OCI-LY3 (cell line): ENCODE data around the gene LHFPL2.
"Not testable (repeated sequence)": the region's sequence is repeated elsewhere in the genome, so short reads cannot be mapped to it uniquely, and the experiment has no call there.

Source experiments
- H2AFZ ChIP-seq: fragments of 200-600, 300-600 bp; shearing (Covaris generic); 2 replicates; pipeline ENCODE4 v1.6.0; 2014; ENCODE audit warnings: antibody characterized with exemption, low read depth, low read length
- H3K27ac ChIP-seq: fragments of 200-600, 300-600 bp; sonication (generic); 2 replicates; pipeline ENCODE4 v1.5.1; 2014; ENCODE audit warnings: mild to moderate bottlenecking, low read length, moderate library complexity, mixed read lengths
- H3K27me3 ChIP-seq: fragments of 200-600, 300-600 bp; sonication (generic); 2 replicates; pipeline ENCODE4 v1.6.1; 2014; ENCODE audit warnings: low read depth, low read length, mixed read lengths
- H3K36me3 ChIP-seq: fragments of 200-600, 300-600 bp; sonication (generic); replicated peaks from 2 replicates; pipeline ENCODE3; 2014; ENCODE audit warnings: low read depth, low read length, mixed read lengths
- H3K4me1 ChIP-seq: fragments of 300-600, 200-600 bp; sonication (generic); 2 replicates; pipeline ENCODE4 v1.6.1; 2014; ENCODE audit warnings: low read length, mixed read lengths
- H3K4me2 ChIP-seq: fragments of 200-600, 300-600 bp; sonication (generic); 2 replicates; pipeline ENCODE4 v1.6.1; 2014; ENCODE audit warnings: low read length, mixed read lengths
- H3K4me3 ChIP-seq: fragments of 300-600, 200-600 bp; sonication (generic); 2 replicates; pipeline ENCODE4 v1.5.1; 2014; ENCODE audit warnings: antibody characterized with exemption, mild to moderate bottlenecking, low read length, moderate library complexity
- H3K79me2 ChIP-seq: fragments of 300-600, 200-600 bp; shearing (Covaris generic); 2 replicates; pipeline ENCODE4 v1.6.1; 2014; ENCODE audit warnings: mild to moderate bottlenecking, low read length, mixed read lengths
- H3K9ac ChIP-seq: fragments of 300-600, 200-600 bp; shearing (Covaris generic); 2 replicates; pipeline ENCODE4 v1.6.0; 2014; ENCODE audit warnings: mild to moderate bottlenecking, low read length, moderate library complexity
- H3K9me3 ChIP-seq: fragments of 200-600, 300-600 bp; shearing (Covaris generic); 2 replicates; pipeline ENCODE4 v1.6.1; 2014; ENCODE audit warnings: low read length, mixed read lengths; ENCODE audit not compliant: insufficient read depth
- H4K20me1 ChIP-seq: fragments of 200-600, 300-600 bp; sonication (generic); 2 replicates; pipeline ENCODE4 v1.6.1; 2016; ENCODE audit warnings: low read length, mixed read lengths; ENCODE audit not compliant: insufficient read depth
- EZH2phosphoT487 ChIP-seq: fragments of 200-600 bp; shearing (Covaris generic); IDR thresholded peaks from 2 replicates; pipeline ENCODE4 v1.6.1; 2018; ENCODE audit warnings: antibody characterized with exemption, mixed run types, low read depth
- TF ChIP-seq, protein P1 (sequence below): fragments of 200-600, 300-600 bp; sonication (generic); IDR thresholded peaks from 2 replicates; pipeline ENCODE4 v1.5.1; 2014; ENCODE audit warnings: antibody characterized with exemption, low read length, low read depth

LHFPL2 gene

DNA sequence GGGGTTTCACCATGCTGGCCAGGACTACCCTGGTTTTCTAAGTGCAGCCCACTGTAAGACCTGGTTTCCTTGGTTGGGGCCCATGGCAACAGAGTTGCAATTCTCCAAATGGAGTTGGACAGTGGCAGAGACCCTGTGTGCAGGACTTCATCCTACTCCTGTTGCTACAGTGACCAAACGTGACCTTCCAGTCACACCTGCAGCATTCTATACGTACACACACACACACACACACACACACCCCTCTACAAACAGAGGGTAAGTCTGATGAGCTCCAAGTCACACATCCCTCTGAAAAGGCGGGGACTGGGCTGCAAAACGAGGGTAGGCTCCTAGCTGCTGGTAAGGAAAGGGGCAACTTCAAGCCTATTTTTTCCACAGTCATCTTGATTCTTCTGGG lies 23.6 kb downstream of the LHFPL2 start:
- Histone ChIP-seq H3K9me3 (no peaks in the 10 kb centered on the region), H2AFZ (no peak overlapping the region), H3K79me2 (no peaks in the 10 kb centered on the region), H3K9ac (no peak overlapping the region), H3K4me3 (no peak overlapping the region), H4K20me1 (no peaks in the 10 kb centered on the region), H3K27ac (no peak overlapping the region), H3K4me1 (no peaks in the 10 kb centered on the region), H3K27me3 (no peaks in the 10 kb centered on the region), H3K4me2 (no peak overlapping the region), H3K36me3 (no peaks in the 10 kb centered on the region)
- TF ChIP-seq, protein P1, sequence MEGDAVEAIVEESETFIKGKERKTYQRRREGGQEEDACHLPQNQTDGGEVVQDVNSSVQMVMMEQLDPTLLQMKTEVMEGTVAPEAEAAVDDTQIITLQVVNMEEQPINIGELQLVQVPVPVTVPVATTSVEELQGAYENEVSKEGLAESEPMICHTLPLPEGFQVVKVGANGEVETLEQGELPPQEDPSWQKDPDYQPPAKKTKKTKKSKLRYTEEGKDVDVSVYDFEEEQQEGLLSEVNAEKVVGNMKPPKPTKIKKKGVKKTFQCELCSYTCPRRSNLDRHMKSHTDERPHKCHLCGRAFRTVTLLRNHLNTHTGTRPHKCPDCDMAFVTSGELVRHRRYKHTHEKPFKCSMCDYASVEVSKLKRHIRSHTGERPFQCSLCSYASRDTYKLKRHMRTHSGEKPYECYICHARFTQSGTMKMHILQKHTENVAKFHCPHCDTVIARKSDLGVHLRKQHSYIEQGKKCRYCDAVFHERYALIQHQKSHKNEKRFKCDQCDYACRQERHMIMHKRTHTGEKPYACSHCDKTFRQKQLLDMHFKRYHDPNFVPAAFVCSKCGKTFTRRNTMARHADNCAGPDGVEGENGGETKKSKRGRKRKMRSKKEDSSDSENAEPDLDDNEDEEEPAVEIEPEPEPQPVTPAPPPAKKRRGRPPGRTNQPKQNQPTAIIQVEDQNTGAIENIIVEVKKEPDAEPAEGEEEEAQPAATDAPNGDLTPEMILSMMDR = no peak
- TF ChIP-seq EZH2phosphoT487 = no peak

DNA sequence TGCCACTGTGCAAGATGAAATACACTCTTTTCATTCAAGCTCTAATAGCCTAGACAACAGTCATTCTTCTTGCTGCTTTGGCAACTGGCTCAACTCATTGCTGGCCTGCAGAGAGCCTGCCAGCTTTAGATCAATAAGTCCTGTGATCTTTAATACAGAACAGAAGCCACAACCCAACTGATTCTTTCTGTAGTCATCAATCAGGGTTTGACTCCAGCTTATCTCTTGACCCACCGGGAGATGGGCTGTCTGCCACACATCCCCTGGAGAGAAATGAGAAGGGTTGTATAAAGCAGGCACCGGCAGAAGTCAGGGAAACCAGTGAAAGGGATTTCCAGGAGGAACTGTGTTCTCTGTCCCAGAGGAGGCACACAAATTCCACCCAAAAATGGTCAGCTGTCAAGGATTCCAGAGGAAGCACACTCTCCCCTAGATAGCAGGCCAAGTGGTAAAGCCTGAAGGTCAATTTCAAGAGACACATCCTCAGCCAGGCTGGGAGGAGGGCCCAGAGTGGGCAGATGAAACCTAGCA lies 24.5 kb downstream of the LHFPL2 start:
- Histone ChIP-seq H4K20me1 (no peaks in the 10 kb centered on the region), H3K27ac (no peak overlapping the region), H3K4me3 (no peak overlapping the region), H2AFZ (no peak overlapping the region), H3K4me2 (no peak overlapping the region), H3K9me3 (no peaks in the 10 kb centered on the region), H3K79me2 (no peaks in the 10 kb centered on the region), H3K27me3 (no peaks in the 10 kb centered on the region), H3K4me1 (no peaks in the 10 kb centered on the region), H3K36me3 (no peaks in the 10 kb centered on the region), H3K9ac (no peak overlapping the region)
- TF ChIP-seq EZH2phosphoT487 = no peak
- TF ChIP-seq, protein P1 = no peak

DNA sequence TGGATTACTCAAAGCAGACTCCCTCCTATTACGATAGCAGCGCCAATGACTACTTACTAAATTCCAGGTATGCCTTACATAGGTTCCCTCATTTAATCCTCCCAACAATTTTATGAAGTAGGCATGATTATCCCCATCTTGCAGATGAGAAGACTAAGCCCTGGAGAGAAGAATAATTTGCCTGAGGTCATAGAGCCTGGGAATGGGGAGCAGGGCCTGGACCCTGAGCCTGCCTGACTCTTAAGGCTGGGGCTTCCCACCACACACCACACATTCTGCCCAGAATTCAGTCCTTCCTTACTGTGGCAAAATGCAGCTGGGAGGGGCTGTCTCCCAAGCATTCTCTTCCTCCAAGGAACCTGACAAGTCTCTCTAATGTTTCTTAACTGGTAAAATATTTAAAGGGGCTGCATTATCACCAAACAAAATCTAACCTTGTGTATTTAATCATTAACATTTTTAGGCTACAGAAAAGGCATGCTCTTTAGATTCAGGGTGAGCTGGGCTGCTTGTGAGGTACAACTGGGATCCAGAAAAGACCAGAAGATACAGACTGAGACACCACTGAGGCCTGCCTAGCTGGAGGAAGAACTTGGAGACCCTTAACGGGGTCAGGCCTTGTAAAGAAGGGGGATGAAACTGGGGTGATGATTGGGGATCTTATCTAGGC lies 26.1 kb downstream of the LHFPL2 start:
- Histone ChIP-seq H2AFZ (no peak overlapping the region), H3K27me3 (no peaks in the 10 kb centered on the region), H3K27ac (no peak overlapping the region), H3K79me2 (no peaks in the 10 kb centered on the region), H3K36me3 (no peaks in the 10 kb centered on the region), H3K9me3 (no peaks in the 10 kb centered on the region), H3K4me1 (no peaks in the 10 kb centered on the region), H3K9ac (no peak overlapping the region), H3K4me2 (no peak overlapping the region), H4K20me1 (no peaks in the 10 kb centered on the region), H3K4me3 (no peak overlapping the region)
- TF ChIP-seq, protein P1 = no peak
- TF ChIP-seq EZH2phosphoT487 = no peak

DNA sequence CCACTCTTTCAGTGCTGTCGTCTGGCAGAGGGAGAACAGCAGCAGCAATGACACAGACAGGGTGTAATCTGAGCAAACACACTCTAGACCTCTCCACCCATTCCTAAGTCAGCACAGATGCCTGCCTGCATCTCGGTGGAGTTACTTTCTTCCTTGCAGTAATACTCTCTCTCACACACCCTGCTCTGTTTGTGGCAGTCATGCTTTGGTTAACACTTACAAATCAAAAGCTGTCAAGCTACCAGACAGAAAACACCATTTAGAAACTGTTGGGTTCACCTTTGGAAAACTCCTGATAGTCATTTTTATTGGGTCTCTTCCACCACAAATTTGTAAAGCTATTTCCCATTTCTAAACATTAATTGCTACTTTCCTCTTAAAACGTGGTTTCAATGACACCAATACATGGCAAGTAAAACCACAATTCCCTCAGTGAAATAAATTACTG lies 27.3 kb downstream of the LHFPL2 start:
- H3K27me3 ChIP-seq = no peaks in the 10 kb centered on the region
- no peak overlapping the region for H2AFZ ChIP-seq
- no peak overlapping the region for H3K4me3 ChIP-seq
- no peak overlapping the region for H3K4me2 ChIP-seq
- H4K20me1 ChIP-seq = no peaks in the 10 kb centered on the region
- no peaks in the 10 kb centered on the region for H3K9me3 ChIP-seq
- no peaks in the 10 kb centered on the region for H3K79me2 ChIP-seq
- no peak overlapping the region for H3K9ac ChIP-seq
- no peaks in the 10 kb centered on the region for H3K36me3 ChIP-seq
- H3K27ac ChIP-seq = no peak overlapping the region
- no peak for TF ChIP-seq EZH2phosphoT487
- TF ChIP-seq, protein P1 = no peak
- no peaks in the 10 kb centered on the region for H3K4me1 ChIP-seq

DNA sequence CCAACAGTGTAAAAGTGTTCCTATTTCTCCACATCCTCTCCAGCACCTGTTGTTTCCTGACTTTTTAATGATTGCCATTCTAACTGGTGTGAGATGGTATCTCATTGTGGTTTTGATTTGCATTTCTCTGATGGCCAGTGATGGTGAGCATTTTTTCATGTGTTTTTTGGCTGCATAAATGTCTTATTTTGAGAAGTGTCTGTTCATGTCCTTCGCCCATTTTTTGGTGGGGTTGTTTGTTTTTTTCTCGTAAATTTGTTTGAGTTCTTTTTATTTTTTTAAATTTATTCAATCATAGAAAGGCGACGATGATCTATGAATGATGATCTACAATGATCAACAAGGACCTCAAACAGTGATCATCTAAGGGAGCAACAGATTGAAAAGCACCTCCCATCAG lies 28.5 kb downstream of the LHFPL2 start:
- H3K27me3 ChIP-seq, H3K4me1 ChIP-seq, H2AFZ ChIP-seq, H3K79me2 ChIP-seq, H3K27ac ChIP-seq, H4K20me1 ChIP-seq, H3K4me2 ChIP-seq, H3K9ac ChIP-seq, H3K9me3 ChIP-seq, H3K4me3 ChIP-seq, H3K36me3 ChIP-seq: not testable (repeated sequence)
